ENCODE measurements around the gene C11orf97.

Gene C11orf97

GRCh38 chr11:94521684-94522083 is 9.4 kb downstream of the C11orf97 start:
- DNase-seq: no peak
- intact Hi-C loops (cut with DNase I): no loop called here

- DNase-seq: no peak
- intact Hi-C loops (cut with DNase I): no loop called here
Measured at GRCh38 chr11:94524341-94524740, 12.1 kb downstream of the C11orf97 start.

GRCh38 chr11:94525546-94526324 is 13.5 kb downstream of the C11orf97 start:
- DNase-seq: peak in 6 of 10 donors; percentile 22 to 81 (median 49)
- intact Hi-C loops (cut with DNase I): no loop called here

GRCh38 chr11:94526645-94527438 is 14.6 kb downstream of the C11orf97 start:
- DNase-seq: no peak
- intact Hi-C loops (cut with DNase I): no loop called here

GRCh38 chr11:94528551-94528950 is 16.3 kb downstream of the C11orf97 start:
- DNase-seq: no peak
- intact Hi-C loops (cut with DNase I): no loop called here

GRCh38 chr11:94532211-94532610 is 19.9 kb downstream of the C11orf97 start:
- intact Hi-C loops (cut with DNase I): no loop called here

GRCh38 chr11:94533206-94533605 is 20.9 kb downstream of the C11orf97 start:
- intact Hi-C loops (cut with DNase I): no loop called here
- no peak for DNase-seq

More at GRCh38 chr11:94532211-94532610, 19.9 kb downstream of the C11orf97 start:
- DNase-seq: no peak

- intact Hi-C loops (cut with DNase I): no loop called here
- no peak for DNase-seq
Measured at GRCh38 chr11:94533696-94534630, 21.7 kb downstream of the C11orf97 start.

GRCh38 chr11:94536386-94536785 is 24.1 kb downstream of the C11orf97 start:
- DNase-seq: no peak
- intact Hi-C loops (cut with DNase I): no loop called here

- no peak for DNase-seq
- intact Hi-C loops (cut with DNase I): no loop called here
Measured at GRCh38 chr11:94537031-94537600, 24.9 kb downstream of the C11orf97 start.

GRCh38 chr11:94539420-94539819 is 27.2 kb downstream of the C11orf97 start:
- intact Hi-C loops (cut with DNase I): no loop called here
- no peak for DNase-seq

GRCh38 chr11:94543695-94544645 is 31.7 kb downstream of the C11orf97 start, which contains the start of gene FUT4:
Gene FUT4, plus strand, starts transcription at chr11:94543921. Its CDS starts 213 bp downstream, at chr11:94544134.
- intact Hi-C loops (cut with DNase I): no loop called here
- DNase-seq: peak; percentile 59 to 95 (median 76)

GRCh38 chr11:94544646-94545263 is 32.5 kb downstream of the C11orf97 start:
- DNase-seq: peak in 3 of 10 donors; percentile 9 to 87 (median 73)
- intact Hi-C loops (cut with DNase I): no loop called here

GRCh38 chr11:94545264-94546161 is 33.3 kb downstream of the C11orf97 start:
- DNase-seq: peak in 2 of 10 donors; percentile 65 to 79
- intact Hi-C loops (cut with DNase I): no loop called here

GRCh38 chr11:94546162-94546470 is 33.9 kb downstream of the C11orf97 start:
- intact Hi-C loops (cut with DNase I): no loop called here
- no peak for DNase-seq

GRCh38 chr11:94546886-94547285 is 34.6 kb downstream of the C11orf97 start:
- DNase-seq: no peak

GRCh38 chr11:94549146-94549545 is 36.9 kb downstream of the C11orf97 start:
- intact Hi-C loops (cut with DNase I): no loop called here
- DNase-seq: no peak

More at GRCh38 chr11:94546886-94547285, 34.6 kb downstream of the C11orf97 start:
- intact Hi-C loops (cut with DNase I): no loop called here

- no peak for DNase-seq
- intact Hi-C loops (cut with DNase I): no loop called here
Measured at GRCh38 chr11:94550513-94550912, 38.3 kb downstream of the C11orf97 start.
